H1 (cell line): Measurements from ENCODE around the gene MIPOL1. TPM values are rescaled to one million over a fixed set of nuclear protein-coding genes. Genes with fewer than 3 reads are reported as not detected.

Source experiments
- CHD2 ChIP-seq: IDR thresholded peaks from 2 replicates; pipeline ENCODE4 v1.6.1; 2012; ENCODE audit warnings: low read length, improper control_type of control experiment
- CHD7 ChIP-seq: fragments of 300-600 bp; sonication (generic); IDR thresholded peaks from 2 replicates; pipeline ENCODE4 v1.7.1; 2012; ENCODE audit warnings: low read length, moderate library complexity, mild to moderate bottlenecking, inconsistent platforms; ENCODE audit not compliant: insufficient replicate concordance
- E2F6 ChIP-seq: IDR thresholded peaks from 2 replicates; pipeline ENCODE4 v1.6.1; 2012; ENCODE audit warnings: inconsistent platforms
- FOSL1 ChIP-seq: IDR thresholded peaks from 2 replicates; pipeline ENCODE4 v1.6.1; 2011; ENCODE audit warnings: mild to moderate bottlenecking, low read depth, low read length, moderate library complexity; ENCODE audit not compliant: insufficient read depth
- HDAC2 ChIP-seq, 2 experiments: fragments of 300-600 bp in 1 of 2; sonication (generic) in 1 of 2; IDR thresholded peaks; 2 replicates each; pipeline ENCODE4 v1.6.1; 2011 to 2012; ENCODE audit warnings: low read depth in 2 of 2, low read length in 2 of 2, mild to moderate bottlenecking in 2 of 2, moderate library complexity in 2 of 2, borderline replicate concordance in 1 of 2, inconsistent platforms in 1 of 2
- NANOG ChIP-seq: IDR thresholded peaks from 2 replicates; pipeline ENCODE4 v1.6.1; 2011; ENCODE audit warnings: low read length, low read depth, mild to moderate bottlenecking, inconsistent platforms; ENCODE audit not compliant: insufficient read depth, poor library complexity, severe bottlenecking
- NRF1 ChIP-seq: IDR thresholded peaks from 2 replicates; pipeline ENCODE4 v1.6.1; 2011; ENCODE audit warnings: mild to moderate bottlenecking, low read depth, low read length, improper control_type of control experiment
- PHF8 ChIP-seq: fragments of 200-600 bp; sonication (generic); conservative IDR thresholded peaks from 2 replicates; pipeline ENCODE4 v1.7.1; 2012; ENCODE audit warnings: low read depth, mild to moderate bottlenecking, inconsistent platforms, low read length, moderate library complexity
- SP4 ChIP-seq: IDR thresholded peaks from 2 replicates; pipeline ENCODE4 v1.6.1; 2012; ENCODE audit warnings: low read length, inconsistent platforms
- polyA plus RNA-seq, 7 experiments: library from polyadenylated mRNA; depleted of rRNA in 3 of 7; stranded (reverse) in 5 of 7; unstranded in 2 of 7; fragments of >200 nt in 5 of 7; fragments of 200-250 nt in 2 of 7; gene quantifications; 1 replicate in 5 of 7; 2 replicates in 1 of 7; 4 replicates in 1 of 7; pipeline versions ENCODE4 v1.2.1 to v1.2.3, GENCODE V29; 2011 to 2013; ENCODE audit warnings: missing spikeins in 2 of 7, mixed read lengths in 2 of 7
- total RNA-seq: library from RNA; stranded (reverse); fragmentation: NEBNext Ultra II Directional; extraction: Animal tissue kit (Norgen Biotek cat#: 25700); gene quantifications from 2 replicates; pipeline ENCODE4 v1.2.1, GENCODE V29; 2021

MIPOL1 gene
- total and polyA plus RNA-seq, 2 of the 8 experiments (the other 6 are each of a cell fraction or from before 2014, with no cell fraction given), result 2.8 to 23.9 TPM

- TF ChIP-seq NANOG, result no peak
- no peak for TF ChIP-seq E2F6
- no peak for TF ChIP-seq SP4
- TF ChIP-seq FOSL1, result no peak
- TF ChIP-seq HDAC2 (IDR thresholded peaks at IDR 0.05; ENCODE audit: borderline replicate concordance in 1 of 2, low read depth in 2 of 2, low read length in 2 of 2), result no peak
- TF ChIP-seq PHF8, result no peak
- TF ChIP-seq NRF1, result no peak
- TF ChIP-seq CHD2, result no peak
- no peak for TF ChIP-seq CHD7
Observed at GRCh38 chr14:37601865-37602264, 404.1 kb downstream of the MIPOL1 start (continued).
